WI38 (cell line): Measurements from ENCODE around the gene IGFBP1.
"Not testable (repeated sequence)": the region's sequence is repeated elsewhere in the genome, so short reads cannot be mapped to it uniquely, and the experiment has no call there.

ENCODE experiments used
- H3K4me3 ChIP-seq: 2 replicates; pipeline ENCODE4 v1.5.1; 2011; ENCODE audit warnings: low read depth, mild to moderate bottlenecking, control low read depth, low read length
- CTCF ChIP-seq: IDR thresholded peaks from 2 replicates; pipeline ENCODE4 v1.5.1; 2012; ENCODE audit warnings: low read depth, mild to moderate bottlenecking, control low read depth, low read length

Gene IGFBP1

GRCh38 chr7:45930967-45931366, 42.7 kb downstream of the IGFBP1 start:
- TF ChIP-seq CTCF: no peak
- no peak overlapping the region for H3K4me3 ChIP-seq

- no peak overlapping the region for H3K4me3 ChIP-seq
- TF ChIP-seq CTCF: no peak
Observed at GRCh38 chr7:45937301-45937700, 49.0 kb downstream of the IGFBP1 start.

GRCh38 chr7:45937862-45938261, 49.6 kb downstream of the IGFBP1 start:
- H3K4me3 ChIP-seq: no peak overlapping the region
- no peak for TF ChIP-seq CTCF

- no peak for TF ChIP-seq CTCF
- no peak overlapping the region for H3K4me3 ChIP-seq
Observed at GRCh38 chr7:45938626-45939302, 50.5 kb downstream of the IGFBP1 start.

- TF ChIP-seq CTCF: no peak
- no peak overlapping the region for H3K4me3 ChIP-seq
Observed at GRCh38 chr7:45939574-45939973, 51.3 kb downstream of the IGFBP1 start.

GRCh38 chr7:45940237-45940781, 52.0 kb downstream of the IGFBP1 start:
- not testable (repeated sequence) for H3K4me3 ChIP-seq

GRCh38 chr7:45940939-45941338, 52.7 kb downstream of the IGFBP1 start:
- TF ChIP-seq CTCF: no peak
- no peak overlapping the region for H3K4me3 ChIP-seq
